Measurements from ENCODE around the gene SLC6A9.
A peak's percentile ranks its signal among the peaks of the same experiment; 100 is the strongest.

Gene SLC6A9

DNA sequence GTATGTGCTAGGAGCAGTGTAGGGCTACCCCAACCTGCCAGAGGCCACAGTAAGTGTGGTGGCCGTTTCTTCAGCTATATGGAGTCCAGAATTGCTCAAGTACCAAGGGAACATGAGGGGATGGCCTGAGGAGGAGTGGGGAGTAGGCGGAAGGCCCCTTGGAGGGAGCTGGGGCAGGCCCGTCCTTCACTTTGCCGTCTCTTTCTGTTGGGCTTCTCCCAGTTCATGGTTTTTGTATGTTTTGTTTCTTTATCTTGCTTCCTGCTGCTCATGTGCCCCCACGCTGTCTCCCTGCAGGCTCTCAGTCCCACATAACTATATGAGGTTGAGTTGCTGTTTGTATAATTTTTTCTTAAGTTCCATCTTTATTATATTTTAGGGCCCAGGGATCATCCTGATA is 67.4 kb downstream of the SLC6A9 start:
- no peak for DNase-seq

- no peak for DNase-seq
Measured at GRCh38 chr1:43963006-43963405, 68.3 kb downstream of the SLC6A9 start.

GRCh38 chr1:43962324-43962723 is 68.9 kb downstream of the SLC6A9 start:
- DNase-seq: no peak

GRCh38 chr1:43961692-43962091 is 69.6 kb downstream of the SLC6A9 start:
- DNase-seq: no peak

DNA sequence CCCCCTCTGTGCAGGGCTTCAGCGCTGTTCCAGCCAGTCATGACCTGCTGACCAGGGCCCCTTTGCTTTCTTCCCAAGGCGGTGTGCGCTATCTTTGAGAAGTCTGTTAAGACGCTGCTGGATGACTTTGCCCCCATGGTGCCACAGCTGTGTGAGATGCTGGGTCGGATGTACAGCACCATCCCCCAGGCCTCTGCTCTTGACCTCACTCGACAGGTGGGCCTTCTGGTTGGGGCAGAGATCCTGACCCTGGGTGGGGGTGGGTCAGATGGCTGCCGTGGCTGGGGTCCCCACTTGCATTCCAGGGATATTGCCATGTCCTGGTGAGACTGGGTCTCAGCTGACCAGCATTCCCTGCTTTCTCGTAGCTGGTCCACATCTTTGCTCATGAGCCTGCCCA is 70.5 kb downstream of the SLC6A9 start:
- no peak for DNase-seq

- DNase-seq: no peak
Measured at GRCh38 chr1:43958351-43959255, 72.7 kb downstream of the SLC6A9 start.

GRCh38 chr1:43957407-43958040 is 73.7 kb downstream of the SLC6A9 start:
- DNase-seq: no peak

- no peak for DNase-seq
Measured at GRCh38 chr1:43956234-43956633, 75.0 kb downstream of the SLC6A9 start.

- DNase-seq: no peak
Measured at GRCh38 chr1:43954036-43954435, 77.2 kb downstream of the SLC6A9 start.

GRCh38 chr1:43953361-43953760 is 77.9 kb downstream of the SLC6A9 start:
- DNase-seq: no peak

- DNase-seq: peak; percentile 99
Measured at GRCh38 chr1:43952731-43953346, 78.4 kb downstream of the SLC6A9 start.

- peak; percentile 76 for DNase-seq
Measured at GRCh38 chr1:43951021-43951985, 80.0 kb downstream of the SLC6A9 start.

GRCh38 chr1:43949678-43950077 is 81.6 kb downstream of the SLC6A9 start:
- no peak for DNase-seq

DNA sequence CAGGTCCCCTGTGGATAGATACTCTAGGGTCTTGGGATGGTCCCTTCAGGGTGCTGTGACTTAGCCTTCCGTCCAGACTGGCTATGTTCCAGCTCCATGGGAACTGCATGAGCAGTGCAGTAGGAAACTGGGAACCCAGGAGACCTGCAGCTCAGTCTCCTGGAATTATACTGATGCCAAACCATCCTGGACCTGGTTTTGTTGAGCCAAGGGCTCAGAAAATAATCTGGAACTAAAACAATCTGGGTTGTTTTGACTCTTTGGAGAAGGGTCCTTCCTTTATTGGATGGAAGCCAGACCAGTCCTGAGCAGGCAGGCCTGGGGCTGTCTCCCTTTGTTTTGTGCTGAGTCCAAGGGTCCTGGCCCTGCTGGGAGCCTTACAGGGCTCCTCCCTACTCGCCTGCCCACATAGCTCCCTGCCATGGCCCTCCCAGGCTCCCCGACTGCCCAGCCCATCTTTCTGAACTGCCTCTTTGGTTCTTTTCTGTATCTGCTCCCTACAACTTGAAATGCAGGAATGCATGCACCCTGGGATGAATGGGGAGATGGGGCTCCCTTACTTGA is 83.3 kb downstream of the SLC6A9 start:
- no peak for DNase-seq

DNA sequence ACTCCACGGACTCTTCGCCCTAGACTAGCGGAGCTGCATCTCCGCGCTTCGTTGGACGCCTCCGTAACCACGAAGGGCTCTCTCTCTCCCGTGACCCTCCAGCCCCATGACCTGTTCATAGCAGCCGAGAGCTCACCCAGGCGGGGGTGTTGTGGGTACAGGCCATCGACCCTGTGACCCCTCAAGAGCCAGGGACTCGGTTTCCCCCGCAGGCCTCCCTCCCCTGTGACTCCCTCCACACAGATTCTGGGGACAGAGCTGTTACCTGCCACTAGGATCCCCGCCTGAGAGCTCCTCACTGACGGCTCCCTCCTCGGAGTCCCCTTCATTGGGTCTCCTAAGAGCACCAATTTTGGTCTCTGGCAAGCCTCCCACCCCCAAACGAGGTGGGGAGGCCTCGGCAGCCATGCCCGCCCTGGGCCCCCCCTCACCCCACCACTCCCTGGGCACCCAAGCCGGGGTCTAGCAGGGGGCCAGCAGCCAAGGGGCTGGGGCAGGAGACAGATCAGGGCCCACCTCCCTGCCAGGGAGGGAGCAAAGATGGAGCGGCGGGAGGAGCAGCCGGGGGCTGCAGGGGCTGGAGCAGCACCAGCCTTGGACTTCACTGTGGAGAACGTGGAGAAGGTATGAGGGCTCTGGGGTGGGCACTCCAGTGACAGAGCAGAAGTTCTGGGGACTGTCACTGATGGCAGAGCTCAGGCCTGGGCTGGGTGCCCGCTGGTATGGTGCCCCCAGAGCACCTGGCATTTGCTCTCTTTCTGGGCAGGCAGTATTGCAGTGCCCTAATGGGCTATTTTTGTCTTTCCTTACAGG is 84.0 kb downstream of the SLC6A9 start:
- DNase-seq: no peak
